ENCODE data around the gene HMHB1.

GRCh38 chr5:143762636-143763220, 49.2 kb upstream of the HMHB1 start:
- TF ChIP-seq EZH2phosphoT487 (IDR thresholded peaks at IDR 0.05; ENCODE audit: insufficient read depth, low read depth): no peak
- TF ChIP-seq EZH2 (IDR thresholded peaks at IDR 0.05; ENCODE audit: insufficient read depth, poor library complexity, severe bottlenecking): no peak
